Hepatocyte (in vitro differentiated cells): ENCODE data around the gene PYROXD2. TPM values are rescaled to one million over a fixed set of nuclear protein-coding genes. Genes with fewer than 3 reads are reported as not detected.

Source experiments
- DNase-seq: peaks from one replicate; pipeline ENCODE4 v3.0.0-alpha.2; 2016; ENCODE audit warnings: low spot score
- H2AFZ ChIP-seq: fragments of 200-600 bp; sonication (generic); 2 replicates; pipeline ENCODE4 v1.6.0; 2016; ENCODE audit warnings: antibody characterized with exemption, mild to moderate bottlenecking
- H3K27ac ChIP-seq: fragments of 200-600 bp; sonication (generic); 2 replicates; pipeline ENCODE4 v1.5.1; 2016; ENCODE audit warnings: mild to moderate bottlenecking
- H3K27me3 ChIP-seq: fragments of 200-600 bp; sonication (generic); 2 replicates; pipeline ENCODE4 v1.6.1; 2016
- H3K36me3 ChIP-seq: fragments of 200-600 bp; sonication (generic); replicated peaks from 2 replicates; pipeline ENCODE4 v1.5.1; 2016; ENCODE audit warnings: low read depth; ENCODE audit not compliant: insufficient read depth
- H3K4me1 ChIP-seq: fragments of 200-600 bp; sonication (generic); 2 replicates; pipeline ENCODE4 v1.5.1; 2016; ENCODE audit warnings: mild to moderate bottlenecking, moderate library complexity; ENCODE audit not compliant: insufficient read depth
- H3K4me2 ChIP-seq: fragments of 200-600 bp; sonication (generic); 2 replicates; pipeline ENCODE4 v1.6.0; 2016
- H3K4me3 ChIP-seq: fragments of 200-600 bp; sonication (generic); 2 replicates; pipeline ENCODE4 v1.5.1; 2016; ENCODE audit warnings: mild to moderate bottlenecking
- H3K79me2 ChIP-seq: fragments of 200-600 bp; sonication (generic); 2 replicates; pipeline ENCODE4 v1.6.0; 2017; ENCODE audit warnings: mild to moderate bottlenecking
- H3K9me2 ChIP-seq: fragments of 200-600 bp; sonication (generic); replicated peaks from 2 replicates; pipeline ENCODE4 v1.6.0; 2017; ENCODE audit warnings: mild to moderate bottlenecking; ENCODE audit not compliant: insufficient read depth
- H3K9me3 ChIP-seq: fragments of 200-600 bp; sonication (generic); 2 replicates; pipeline ENCODE4 v1.5.1; 2016; ENCODE audit warnings: low read depth, mild to moderate bottlenecking
- H4K20me1 ChIP-seq: fragments of 200-600 bp; sonication (generic); 2 replicates; pipeline ENCODE4 v1.6.0; 2016; ENCODE audit warnings: mild to moderate bottlenecking; ENCODE audit not compliant: insufficient read depth, poor library complexity, severe bottlenecking
- EZH2 ChIP-seq: fragments of 200-600 bp; sonication (generic); IDR thresholded peaks from 2 replicates; pipeline ENCODE4 v1.6.1; 2016; ENCODE audit warnings: antibody characterized with exemption, mild to moderate bottlenecking, borderline replicate concordance
- EZH2phosphoT487 ChIP-seq: fragments of 200-600 bp; sonication (generic); IDR thresholded peaks from one replicate; pipeline ENCODE4 v1.6.1; 2018; ENCODE audit warnings: antibody characterized with exemption, mild to moderate bottlenecking, low read depth, moderate library complexity; ENCODE audit not compliant: unreplicated experiment, severe bottlenecking
- WGBS: methylation state at CpG from one replicate; pipeline ENCODE4 v1.1.6; 2016; ENCODE audit warnings: low lambda C conversion rate; ENCODE audit errors: missing lambda C conversion rate; 5-methylcytosine and 5-hydroxymethylcytosine counted together
- polyA plus RNA-seq: library from polyadenylated mRNA; unstranded; fragments of >200 nt; fragmentation: Nextera tagmentation; extraction: Ambion mirVana; gene quantifications from 2 replicates; pipeline ENCODE4 v1.2.1, GENCODE V29; 2016
- total RNA-seq: library from RNA; depleted of rRNA; stranded (reverse); fragments of >200 nt; gene quantifications from 2 replicates; pipeline ENCODE4 v1.2.3, GENCODE V29; 2014
- TF ChIP-seq, protein P1 (sequence below): fragments of 200-600 bp; sonication (generic); IDR thresholded peaks from 2 replicates; pipeline ENCODE4 v1.5.1; 2016; ENCODE audit warnings: antibody characterized with exemption, mild to moderate bottlenecking; ENCODE audit not compliant: poor library complexity

Gene PYROXD2
- total and polyA plus RNA-seq, 2 experiments from 2014 or later, result 9.7 to 11.6 TPM

- no peaks in the 10 kb centered on the region for H3K36me3 ChIP-seq
- H3K27me3 ChIP-seq, result no peaks in the 10 kb centered on the region
- TF ChIP-seq, protein P1, sequence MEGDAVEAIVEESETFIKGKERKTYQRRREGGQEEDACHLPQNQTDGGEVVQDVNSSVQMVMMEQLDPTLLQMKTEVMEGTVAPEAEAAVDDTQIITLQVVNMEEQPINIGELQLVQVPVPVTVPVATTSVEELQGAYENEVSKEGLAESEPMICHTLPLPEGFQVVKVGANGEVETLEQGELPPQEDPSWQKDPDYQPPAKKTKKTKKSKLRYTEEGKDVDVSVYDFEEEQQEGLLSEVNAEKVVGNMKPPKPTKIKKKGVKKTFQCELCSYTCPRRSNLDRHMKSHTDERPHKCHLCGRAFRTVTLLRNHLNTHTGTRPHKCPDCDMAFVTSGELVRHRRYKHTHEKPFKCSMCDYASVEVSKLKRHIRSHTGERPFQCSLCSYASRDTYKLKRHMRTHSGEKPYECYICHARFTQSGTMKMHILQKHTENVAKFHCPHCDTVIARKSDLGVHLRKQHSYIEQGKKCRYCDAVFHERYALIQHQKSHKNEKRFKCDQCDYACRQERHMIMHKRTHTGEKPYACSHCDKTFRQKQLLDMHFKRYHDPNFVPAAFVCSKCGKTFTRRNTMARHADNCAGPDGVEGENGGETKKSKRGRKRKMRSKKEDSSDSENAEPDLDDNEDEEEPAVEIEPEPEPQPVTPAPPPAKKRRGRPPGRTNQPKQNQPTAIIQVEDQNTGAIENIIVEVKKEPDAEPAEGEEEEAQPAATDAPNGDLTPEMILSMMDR, result no peak
- TF ChIP-seq EZH2 (no peak), EZH2phosphoT487 (no peak)
- 86% methylated on average over 10 of the region's 10 CpGs for WGBS
- no peaks in the 10 kb centered on the region for H3K9me3 ChIP-seq
- no peak overlapping the region for H3K27ac ChIP-seq
- no peak for DNase-seq
- H4K20me1 ChIP-seq, result no peaks in the 10 kb centered on the region
- H3K4me1 ChIP-seq, result peaks cover 16% of the 10 kb centered on the region
- no peak overlapping the region for H2AFZ ChIP-seq
- H3K4me2 ChIP-seq, result no peak overlapping the region
- H3K9me2 ChIP-seq, result no peaks in the 10 kb centered on the region
- peaks cover 5% of the 10 kb centered on the region for H3K79me2 ChIP-seq
- H3K4me3 ChIP-seq, result no peak overlapping the region
Measured at GRCh38 chr10:98410759-98411158, 4.2 kb downstream of the PYROXD2 start.

DNA sequence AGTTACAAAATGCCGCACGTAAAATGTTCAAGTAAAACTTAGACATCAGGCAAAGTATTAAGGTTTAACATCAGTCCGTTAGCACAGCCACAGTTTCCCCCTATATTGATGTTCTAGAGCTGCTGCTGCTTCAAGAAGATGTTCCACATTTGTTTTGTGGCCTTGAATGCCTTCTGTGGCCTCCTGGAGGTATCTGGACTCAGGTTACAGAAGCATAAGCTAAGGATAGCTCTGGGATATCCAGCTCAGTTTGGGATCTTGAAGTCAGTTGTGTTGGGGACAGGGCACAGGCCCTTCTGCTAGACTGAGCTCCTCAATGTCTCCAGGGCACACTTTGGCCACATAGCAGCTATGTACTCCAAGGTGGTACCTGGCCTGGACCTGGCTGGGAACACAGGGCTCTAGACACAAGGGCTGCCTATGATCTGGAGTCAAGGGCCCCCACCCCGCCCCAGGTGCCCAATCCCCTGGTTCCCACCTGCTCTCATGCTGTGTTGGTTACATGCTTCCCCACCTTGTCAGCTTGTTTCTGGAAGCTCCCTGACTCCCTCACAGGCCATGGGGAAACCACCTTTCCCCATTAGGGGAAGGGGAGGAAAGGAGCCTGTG, 4.7 kb downstream of the PYROXD2 start:
- Histone ChIP-seq H3K4me3 (no peak overlapping the region), H3K4me2 (no peak overlapping the region), H3K79me2 (peaks cover 5% of the 10 kb centered on the region), H3K27ac (no peak overlapping the region), H3K36me3 (no peaks in the 10 kb centered on the region), H2AFZ (no peak overlapping the region), H4K20me1 (no peaks in the 10 kb centered on the region), H3K9me3 (no peaks in the 10 kb centered on the region), H3K9me2 (no peaks in the 10 kb centered on the region), H3K27me3 (no peaks in the 10 kb centered on the region), H3K4me1 (peaks cover 11% of the 10 kb centered on the region)
- TF ChIP-seq, protein P1, result no peak
- TF ChIP-seq EZH2, result no peak
- no peak for TF ChIP-seq EZH2phosphoT487
- WGBS, result over 99% methylated on average over 4 of the region's 4 CpGs
- DNase-seq, result no peak

DNA sequence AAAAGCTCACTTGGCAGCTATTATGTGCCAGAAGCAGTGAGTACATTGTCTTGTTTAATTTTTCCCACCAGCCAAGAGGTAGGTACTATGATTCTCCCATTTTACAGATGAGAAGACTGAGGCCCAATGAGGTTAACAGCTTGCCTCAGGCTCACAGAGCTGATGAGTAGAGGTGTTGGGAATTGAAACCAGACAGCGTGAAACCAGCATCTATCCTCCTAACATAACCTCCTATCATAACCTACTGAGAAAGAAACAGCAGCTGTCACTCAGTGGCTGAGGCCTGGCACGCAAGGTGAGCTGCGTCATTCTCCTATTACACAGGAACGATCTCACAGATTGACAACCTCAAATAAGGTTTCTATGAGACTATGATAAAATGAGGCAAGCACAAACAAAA, 6.2 kb downstream of the PYROXD2 start:
- WGBS, result 97% methylated on average over 4 of the region's 4 CpGs
- Histone ChIP-seq H3K27ac (no peak overlapping the region), H3K4me1 (peaks cover 7% of the 10 kb centered on the region)

More for the DNA sequence above, 6.2 kb downstream of the PYROXD2 start:
- H3K9me3 ChIP-seq, result no peaks in the 10 kb centered on the region
- no peaks in the 10 kb centered on the region for H3K27me3 ChIP-seq
- no peak overlapping the region for H3K4me2 ChIP-seq
- H3K9me2 ChIP-seq, result no peaks in the 10 kb centered on the region
- H2AFZ ChIP-seq, result no peak overlapping the region
- H3K79me2 ChIP-seq, result no peaks in the 10 kb centered on the region
- TF ChIP-seq EZH2phosphoT487 (no peak), EZH2 (no peak)
- TF ChIP-seq, protein P1, result no peak
- no peaks in the 10 kb centered on the region for H3K36me3 ChIP-seq
- no peak overlapping the region for H3K4me3 ChIP-seq
- no peak for DNase-seq
- no peaks in the 10 kb centered on the region for H4K20me1 ChIP-seq
